H1 (cell line): ENCODE results near the gene PGAM1. TPM values are rescaled to one million over a fixed set of nuclear protein-coding genes. Genes with fewer than 3 reads are reported as not detected.

ENCODE experiments used
- CTCF ChIA-PET: fragments of 300-600 bp; sonication (Branson Sonifier 250); formaldehyde crosslinking; loops from one replicate; lab custom pipeline; 2021; ENCODE audit not compliant: partially characterized antibody; lab: Charles Lee
- POLR2A ChIA-PET: fragments of 300-600 bp; sonication (Branson Sonifier 250); formaldehyde crosslinking; loops from one replicate; lab custom pipeline; 2021; ENCODE audit warnings: inconsistent platforms; ENCODE audit not compliant: partially characterized antibody; lab: Charles Lee
- DNase-seq, 2 experiments: peaks; one replicate each; pipeline versions ENCODE4 v3.0.0 to v3.0.0-alpha.2; 2010 to 2022; ENCODE audit warnings: low spot score in 2 of 2, low read depth in 1 of 2, mixed read lengths in 1 of 2
- FAIRE-seq: peaks from 2 replicates; lab custom pipeline; 2011; peaks lifted over from hg19 to GRCh38; lab: Jason Lieb, UNC
- H2AFZ ChIP-seq: 2 replicates; pipeline ENCODE4 v1.8.1; 2012; ENCODE audit warnings: low read length, inconsistent platforms
- H2AK5ac ChIP-seq: 2 replicates; pipeline ENCODE4 v1.6.1; 2013; ENCODE audit warnings: low read depth, low read length
- H2BK120ac ChIP-seq: replicated peaks from 2 replicates; pipeline ENCODE3; 2013; ENCODE audit warnings: low read depth, low read length, inconsistent platforms
- H2BK12ac ChIP-seq: 2 replicates; pipeline ENCODE4 v1.6.1; 2013; ENCODE audit warnings: low read depth, low read length
- H2BK15ac ChIP-seq: 2 replicates; pipeline ENCODE4 v1.6.1; 2013; ENCODE audit warnings: low read length
- H2BK20ac ChIP-seq: 2 replicates; pipeline ENCODE4 v1.6.1; 2013; ENCODE audit warnings: low read length
- H2BK5ac ChIP-seq: 2 replicates; pipeline ENCODE4 v1.6.1; 2013; ENCODE audit warnings: low read depth, low read length
- H3K14ac ChIP-seq: 2 replicates; pipeline ENCODE4 v1.6.1; 2013; ENCODE audit warnings: inconsistent platforms; ENCODE audit not compliant: insufficient read length
- H3K18ac ChIP-seq: 2 replicates; pipeline ENCODE4 v1.6.1; 2013; ENCODE audit warnings: low read length; ENCODE audit errors: extremely low read depth
- H3K23ac ChIP-seq: 2 replicates; pipeline ENCODE4 v1.6.1; 2013; ENCODE audit warnings: inconsistent platforms; ENCODE audit not compliant: insufficient read length
- H3K23me2 ChIP-seq: 2 replicates; pipeline ENCODE4 v1.6.1; 2013; ENCODE audit warnings: low read depth, low read length
- H3K27ac ChIP-seq: 2 replicates; pipeline ENCODE4 v1.6.1; 2011; ENCODE audit warnings: low read depth, low read length, inconsistent platforms
- H3K27me3 ChIP-seq, 4 experiments: replicated peaks in 1 of 4; 1 replicate in 1 of 4; 2 replicates in 3 of 4; pipeline versions ENCODE4 v1.6.1 to v1.8.1; 2011 to 2013; ENCODE audit warnings: low read length in 3 of 4, mild to moderate bottlenecking in 3 of 4, inconsistent platforms in 2 of 4, mixed read lengths in 2 of 4, moderate library complexity in 1 of 4; ENCODE audit not compliant: control insufficient read depth in 3 of 4, insufficient read depth in 3 of 4; ENCODE audit errors: extremely low read depth in 1 of 4
- H3K36me3 ChIP-seq, 4 experiments: 2 replicates each; pipeline versions ENCODE4 v1.6.1 to v1.8.1; 2011 to 2013; ENCODE audit warnings: mild to moderate bottlenecking in 4 of 4, low read length in 3 of 4, moderate library complexity in 2 of 4, control low read depth in 1 of 4, inconsistent platforms in 1 of 4; ENCODE audit not compliant: insufficient read depth in 4 of 4, control insufficient read depth in 2 of 4
- H3K4ac ChIP-seq: replicated peaks from 2 replicates; pipeline ENCODE3; 2013; ENCODE audit warnings: low read length, low read depth, mixed read lengths, inconsistent platforms; ENCODE audit not compliant: insufficient read length
- H3K4me1 ChIP-seq, 4 experiments: replicated peaks in 1 of 4; 1 replicate in 1 of 4; 2 replicates in 3 of 4; pipeline versions ENCODE4 v1.6.1 to v1.8.1; 2011 to 2013; ENCODE audit warnings: low read length in 3 of 4, inconsistent platforms in 2 of 4, mixed read lengths in 1 of 4; ENCODE audit not compliant: insufficient read depth in 4 of 4, control insufficient read depth in 3 of 4
- H3K4me2 ChIP-seq, 2 experiments: 2 replicates each; pipeline versions ENCODE4 v1.6.1 to v1.8.1; 2011 to 2013; ENCODE audit warnings: low read depth in 2 of 2, low read length in 2 of 2, control low read depth in 1 of 2, inconsistent platforms in 1 of 2, mild to moderate bottlenecking in 1 of 2; ENCODE audit not compliant: insufficient read depth in 1 of 2
- H3K4me3 ChIP-seq, 4 experiments: fragments of 200-600, 300-600 bp in 1 of 4; sonication (generic), shearing (Covaris generic), sonication (Bioruptor Twin) in 1 of 4; 2 replicates each; pipeline versions ENCODE4 v1.5.1 to v1.8.1; 2011 to 2016; ENCODE audit warnings: low read length in 4 of 4, low read depth in 3 of 4, control low read depth in 2 of 4, inconsistent platforms in 2 of 4, mild to moderate bottlenecking in 2 of 4, mixed read lengths in 1 of 4, moderate library complexity in 1 of 4; ENCODE audit not compliant: insufficient read depth in 2 of 4; ENCODE audit errors: extremely low read depth in 1 of 4
- H3K56ac ChIP-seq: replicated peaks from 2 replicates; pipeline ENCODE3; 2013; ENCODE audit warnings: low read depth, mild to moderate bottlenecking, mixed read lengths, low read length, inconsistent platforms; ENCODE audit not compliant: insufficient read length
- H3K79me1 ChIP-seq: 2 replicates; pipeline ENCODE4 v1.6.1; 2013; ENCODE audit warnings: low read depth, low read length, control low read depth
- H3K79me2 ChIP-seq, 2 experiments: 2 replicates each; pipeline versions ENCODE4 v1.6.1 to v1.8.1; 2012 to 2013; ENCODE audit warnings: low read length in 2 of 2, mild to moderate bottlenecking in 2 of 2, inconsistent platforms in 1 of 2; ENCODE audit not compliant: insufficient read depth in 2 of 2, control insufficient read depth in 1 of 2
- H3K9ac ChIP-seq, 4 experiments: replicated peaks in 1 of 4; 1 replicate in 1 of 4; 2 replicates in 3 of 4; pipeline versions ENCODE4 v1.6.1 to v1.8.1; 2011 to 2013; ENCODE audit warnings: low read depth in 3 of 4, low read length in 3 of 4, control low read depth in 2 of 4, mild to moderate bottlenecking in 2 of 4, moderate library complexity in 2 of 4, inconsistent platforms in 1 of 4; ENCODE audit errors: extremely low read depth in 1 of 4
- H3K9me3 ChIP-seq, 2 experiments: 2 replicates each; pipeline versions ENCODE4 v1.6.1 to v1.8.1; 2012 to 2013; ENCODE audit warnings: mild to moderate bottlenecking in 2 of 2, moderate library complexity in 2 of 2, control low read depth in 1 of 2, inconsistent platforms in 1 of 2, low read depth in 1 of 2, low read length in 1 of 2, mixed read lengths in 1 of 2; ENCODE audit not compliant: insufficient read depth in 2 of 2
- H4K20me1 ChIP-seq, 2 experiments: replicated peaks in 1 of 2; 2 replicates each; pipeline versions ENCODE3 to v1.8.1; 2011 to 2013; ENCODE audit warnings: inconsistent platforms in 2 of 2, low read length in 2 of 2, mild to moderate bottlenecking in 1 of 2; ENCODE audit not compliant: insufficient read depth in 2 of 2, control insufficient read depth in 1 of 2
- H4K5ac ChIP-seq: 2 replicates; pipeline ENCODE4 v1.6.1; 2013; ENCODE audit warnings: low read length, low read depth, mixed read lengths, inconsistent platforms; ENCODE audit not compliant: insufficient read length
- H4K8ac ChIP-seq: 2 replicates; pipeline ENCODE4 v1.8.0; 2013; ENCODE audit warnings: mild to moderate bottlenecking, moderate library complexity, low read length, inconsistent platforms; ENCODE audit not compliant: insufficient read depth; ENCODE audit errors: extremely low read depth
- H4K91ac ChIP-seq: replicated peaks from 2 replicates; pipeline ENCODE3; 2013; ENCODE audit warnings: low read length, mixed read lengths, inconsistent platforms; ENCODE audit not compliant: insufficient read length
- CBX8 ChIP-seq: fragments of 300-800, 300-1000 bp; sonication (generic); IDR thresholded peaks from 2 replicates; pipeline ENCODE4 v1.7.1; 2016; ENCODE audit warnings: low read depth, low read length, borderline replicate concordance
- GABPA ChIP-seq: IDR thresholded peaks from 2 replicates; pipeline ENCODE4 v1.6.1; 2011; ENCODE audit warnings: mild to moderate bottlenecking, low read length, moderate library complexity, borderline replicate concordance; ENCODE audit not compliant: insufficient read depth
- KDM4A ChIP-seq: IDR thresholded peaks from one replicate; pipeline ENCODE4 v1.7.1; 2012; ENCODE audit warnings: low read depth, mild to moderate bottlenecking, moderate library complexity, low read length, inconsistent platforms; ENCODE audit not compliant: severe bottlenecking
- PHF8 ChIP-seq: fragments of 200-600 bp; sonication (generic); conservative IDR thresholded peaks from 2 replicates; pipeline ENCODE4 v1.7.1; 2012; ENCODE audit warnings: low read depth, mild to moderate bottlenecking, inconsistent platforms, low read length, moderate library complexity
- POLR2AphosphoS5 ChIP-seq: IDR thresholded peaks from 2 replicates; pipeline ENCODE4 v1.6.1; 2011; ENCODE audit warnings: low read depth, low read length
- POU5F1 ChIP-seq: IDR thresholded peaks from 2 replicates; pipeline ENCODE4 v1.6.1; 2011; ENCODE audit warnings: low read depth, mild to moderate bottlenecking, low read length, moderate library complexity
- RAD21 ChIP-seq, 2 experiments: IDR thresholded peaks in 1 of 2; conservative IDR thresholded peaks in 1 of 2; 2 replicates each; pipeline ENCODE4 v1.6.1; 2011; ENCODE audit warnings: low read depth in 2 of 2, low read length in 2 of 2, improper control_type of control experiment in 1 of 2, inconsistent platforms in 1 of 2, mild to moderate bottlenecking in 1 of 2, moderate library complexity in 1 of 2
- RBBP5 ChIP-seq: IDR thresholded peaks from 2 replicates; pipeline ENCODE4 v1.7.1; 2012; ENCODE audit warnings: low read depth, mild to moderate bottlenecking, inconsistent platforms, low read length, moderate library complexity, borderline replicate concordance
- SAP30 ChIP-seq: fragments of 300-600 bp; sonication (generic); IDR thresholded peaks from 2 replicates; pipeline ENCODE4 v1.7.1; 2012; ENCODE audit warnings: low read length, moderate library complexity, mild to moderate bottlenecking, inconsistent platforms; ENCODE audit not compliant: insufficient read depth, insufficient replicate concordance
- SP2 ChIP-seq: IDR thresholded peaks from 2 replicates; pipeline ENCODE4 v1.6.1; 2012; ENCODE audit warnings: mild to moderate bottlenecking, low read length, inconsistent platforms
- SP4 ChIP-seq: IDR thresholded peaks from 2 replicates; pipeline ENCODE4 v1.6.1; 2012; ENCODE audit warnings: low read length, inconsistent platforms
- SUZ12 ChIP-seq: fragments of 200-600 bp; sonication (generic); IDR thresholded peaks from 2 replicates; pipeline ENCODE4 v1.6.1; 2012; ENCODE audit warnings: mild to moderate bottlenecking, inconsistent platforms, low read length, moderate library complexity, mixed read lengths
- TBP ChIP-seq: IDR thresholded peaks from 2 replicates; pipeline ENCODE4 v1.6.1; 2011; ENCODE audit warnings: low read depth, low read length, improper control_type of control experiment
- YY1 ChIP-seq: IDR thresholded peaks from 2 replicates; pipeline ENCODE4 v1.6.1; 2011; ENCODE audit warnings: low read depth, mild to moderate bottlenecking, low read length
- WGBS, 2 experiments: shearing (Covaris generic) in 1 of 2; methylation state at CpG; one replicate each; pipeline versions ENCODE4 v1.1.6 to v1.1.7; 2013 to 2015; ENCODE audit warnings: low lambda C conversion rate in 2 of 2, mixed read lengths in 2 of 2, inconsistent platforms in 1 of 2, low coverage in 1 of 2, missing lambda C conversion rate in 1 of 2; ENCODE audit not compliant: insufficient replicate concordance in 2 of 2, insufficient coverage in 1 of 2, insufficient read length in 1 of 2; ENCODE audit errors: extremely low coverage in 1 of 2, missing lambda C conversion rate in 1 of 2; 5-methylcytosine and 5-hydroxymethylcytosine counted together
- polyA plus RNA-seq, 7 experiments: library from polyadenylated mRNA; depleted of rRNA in 3 of 7; stranded (reverse) in 5 of 7; unstranded in 2 of 7; fragments of >200 nt in 5 of 7; fragments of 200-250 nt in 2 of 7; gene quantifications; 1 replicate in 5 of 7; 2 replicates in 1 of 7; 4 replicates in 1 of 7; pipeline versions ENCODE4 v1.2.1 to v1.2.3, GENCODE V29; 2011 to 2013; ENCODE audit warnings: missing spikeins in 2 of 7, mixed read lengths in 2 of 7
- total RNA-seq: library from RNA; stranded (reverse); fragmentation: NEBNext Ultra II Directional; extraction: Animal tissue kit (Norgen Biotek cat#: 25700); gene quantifications from 2 replicates; pipeline ENCODE4 v1.2.1, GENCODE V29; 2021

PGAM1 gene
- total and polyA plus RNA-seq, 2 of the 8 experiments (the other 6 are each of a cell fraction or from before 2014, with no cell fraction given) = 791 to 799 TPM

GRCh38 chr10:97388152-97388551 is 37.8 kb upstream of the PGAM1 start:
- H3K23me2 ChIP-seq = no peaks in the 10 kb centered on the region
- no peak overlapping the region for H2AFZ ChIP-seq
- H3K14ac ChIP-seq = no peak overlapping the region
- no peaks in the 10 kb centered on the region for H3K4me1 ChIP-seq
- H4K5ac ChIP-seq = no peak overlapping the region
- H3K23ac ChIP-seq = no peak overlapping the region
- H2AK5ac ChIP-seq = no peak overlapping the region
- no peak overlapping the region for H2BK20ac ChIP-seq
- no peak overlapping the region for H3K56ac ChIP-seq
- no peaks in the 10 kb centered on the region for H3K79me2 ChIP-seq
- H4K8ac ChIP-seq = 0 out of 2 replicates have a peak overlapping the region, but pooled peaks have one; percentile 51
- ChIA-PET POLR2A (interaction anchor here (1.1 kb wide), 1 partner anchor 45 kb away, joined by 3 read pairs; no protein-coding TSS in a partner anchor), CTCF (interaction anchor here (0.6 kb wide), 1 partner anchor 1890 kb away, joined by 3 read pairs; no protein-coding TSS in a partner anchor)
- peaks cover 10 to 63% (median 40%) of the 10 kb centered on the region in 4 experiments; a peak in 6 of 8 replicates for H3K36me3 ChIP-seq
- DNase-seq = no peak
- no peaks in the 10 kb centered on the region for H3K27me3 ChIP-seq
- 92% methylated on average over 5 of the region's 5 CpGs; no CpG with 5 or more reads in 1 of the 2 experiments for WGBS, 2 experiments
- H2BK120ac ChIP-seq = no peak overlapping the region
- peaks cover 0 to 3% of the 10 kb centered on the region in 2 experiments for H4K20me1 ChIP-seq
- no peaks in the 10 kb centered on the region for H3K9me3 ChIP-seq
- H2BK15ac ChIP-seq = no peak overlapping the region
- H3K18ac ChIP-seq = no peak overlapping the region
- no peak overlapping the region for H2BK12ac ChIP-seq
- H3K4ac ChIP-seq = no peak overlapping the region
- FAIRE-seq = no peak
- no peaks in the 10 kb centered on the region for H3K79me1 ChIP-seq
- no peak overlapping the region for H2BK5ac ChIP-seq
- H3K4me3 ChIP-seq = no peak overlapping the region
- no peak overlapping the region for H4K91ac ChIP-seq
- no peak overlapping the region for H3K27ac ChIP-seq
- no peak overlapping the region for H3K4me2 ChIP-seq
- TF ChIP-seq TBP (no peak), PHF8 (no peak), SP2 (no peak), YY1 (no peak), GABPA (no peak), SP4 (no peak), POLR2AphosphoS5 (no peak), POU5F1 (no peak), CBX8 (no peak), RAD21 (IDR thresholded peaks at IDR 0.05 in 1 of 2, conservative IDR thresholded peaks at IDR 0.05 in 1 of 2; ENCODE audit: low read depth in 2 of 2, low read length in 2 of 2) (no peak), RBBP5 (no peak), KDM4A (no peak), SUZ12 (no peak), SAP30 (no peak)
- no peak overlapping the region for H3K9ac ChIP-seq
